Measurements from ENCODE around the gene WDR82. TPM values are rescaled to one million over a fixed set of nuclear protein-coding genes. Genes with fewer than 3 reads are reported as not detected.
A peak's percentile ranks its signal among the peaks of the same experiment; 100 is the strongest.

WDR82 gene
- total and polyA plus RNA-seq, 9 of the 15 experiments (the other 6 are each of a cell fraction or from before 2014, with no cell fraction given), result 6.4 to 62.9 (median 37.1) TPM

GRCh38 chr3:52238193-52238760 lies 40.2 kb downstream of the WDR82 start (continued):
- TF ChIP-seq TBL1XR1 (IDR thresholded peaks at IDR 0.05; ENCODE audit: low read length in 2 of 2) (peak in 1 of 2 experiments; percentile 74; a peak in 1 of 4 replicates), ESRRB (CRISPR knock-in tag; IDR thresholded peaks at IDR 0.05; ENCODE audit: borderline replicate concordance) (no peak), NR2C1 (IDR thresholded peaks at IDR 0.05) (peak; percentile 91), NR2C1 (tag; IDR thresholded peaks at IDR 0.05) (peak; percentile 93), FOXK1 (CRISPR knock-in tag; IDR thresholded peaks at IDR 0.05; ENCODE audit: borderline replicate concordance) (0 out of 2 replicates have a peak, but pooled peaks have one; percentile 20), ATF7 (IDR thresholded peaks at IDR 0.05) (no peak), SMARCE1 (IDR thresholded peaks at IDR 0.05) (0 out of 2 replicates have a peak, but pooled peaks have one; percentile 35), ESRRA (IDR thresholded peaks at IDR 0.05; ENCODE audit: borderline replicate concordance, low read depth) (peak; percentile 98), NKRF (IDR thresholded peaks at IDR 0.05; ENCODE audit: borderline replicate concordance) (peak; percentile 32; the same call in 1 of the 2 replicates), MCM7 (IDR thresholded peaks at IDR 0.05) (no peak), FOXA3 (CRISPR knock-in tag; conservative IDR thresholded peaks at IDR 0.05 in 1 of 2, IDR thresholded peaks at IDR 0.05 in 1 of 2) (0 out of 4 replicates have a peak, but pooled peaks of 1 of the 2 experiments have one; percentile 54), ID3 (CRISPR knock-in tag; IDR thresholded peaks at IDR 0.05) (no peak), ID3 (tag; IDR thresholded peaks at IDR 0.05) (no peak), TCFL5 (CRISPR knock-in tag; conservative IDR thresholded peaks at IDR 0.05) (no peak), SAP30 (IDR thresholded peaks at IDR 0.05; ENCODE audit: borderline replicate concordance, insufficient read depth, low read depth, low read length, poor library complexity, severe bottlenecking) (peak; percentile 42), MITF (IDR thresholded peaks at IDR 0.05) (no peak), FOXK2 (conservative IDR thresholded peaks at IDR 0.05 in 1 of 2, IDR thresholded peaks at IDR 0.05 in 1 of 2; ENCODE audit: low read depth in 2 of 2) (0 out of 4 replicates have a peak, but pooled peaks have one; percentile 13 to 43), KDM1A (IDR thresholded peaks at IDR 0.05) (peak in 1 of 2 experiments; percentile 100; a peak in 2 of 4 replicates), ZNF134 (CRISPR knock-in tag; conservative IDR thresholded peaks at IDR 0.05) (no peak), FOXP1 (CRISPR knock-in tag; IDR thresholded peaks at IDR 0.05) (peak; percentile 58; the same call in 1 of the 2 replicates)
